TTC549 (cell line): ENCODE data around the gene NFYC.

Experiments
- FAIRE-seq: peaks from 2 replicates; lab custom pipeline; 2012; peaks lifted over from hg19 to GRCh38; lab: Jason Lieb, UNC

Gene NFYC

GRCh38 chr1:40798366-40799281 lies 107.1 kb downstream of the NFYC start:
- FAIRE-seq = no peak

GRCh38 chr1:40799351-40799867 lies 107.9 kb downstream of the NFYC start:
- FAIRE-seq = no peak

- no peak for FAIRE-seq
These were observed 110.2 kb downstream of the NFYC start for GRCh38 chr1:40801742-40802077.

- no peak for FAIRE-seq
These were observed 110.7 kb downstream of the NFYC start for GRCh38 chr1:40802078-40802741.

GRCh38 chr1:40802742-40803113 lies 111.2 kb downstream of the NFYC start:
- no peak for FAIRE-seq

GRCh38 chr1:40803447-40803846 lies 111.9 kb downstream of the NFYC start:
- no peak for FAIRE-seq

GRCh38 chr1:40803902-40804301 lies 112.4 kb downstream of the NFYC start:
- no peak for FAIRE-seq

- FAIRE-seq = no peak
These were observed 114.7 kb downstream of the NFYC start for GRCh38 chr1:40806240-40806639.

- FAIRE-seq = no peak
These were observed 115.5 kb downstream of the NFYC start for GRCh38 chr1:40806731-40807695.

- FAIRE-seq = no peak
These were observed 116.5 kb downstream of the NFYC start for GRCh38 chr1:40808002-40808401.

- no peak for FAIRE-seq
These were observed 116.9 kb downstream of the NFYC start for GRCh38 chr1:40808444-40808843.

GRCh38 chr1:40808909-40809308 lies 117.4 kb downstream of the NFYC start:
- FAIRE-seq = no peak

- FAIRE-seq = no peak
These were observed 119.4 kb downstream of the NFYC start for GRCh38 chr1:40810927-40811326.

GRCh38 chr1:40815420-40815819 lies 123.9 kb downstream of the NFYC start:
- no peak for FAIRE-seq

- FAIRE-seq = no peak
These were observed 126.3 kb downstream of the NFYC start for GRCh38 chr1:40817791-40818263.

GRCh38 chr1:40818264-40818961 lies 126.9 kb downstream of the NFYC start:
- FAIRE-seq = no peak

- FAIRE-seq = no peak
These were observed 127.6 kb downstream of the NFYC start for GRCh38 chr1:40819101-40819500.

GRCh38 chr1:40820251-40820797 lies 128.8 kb downstream of the NFYC start:
- FAIRE-seq = no peak
